ENCODE measurements around the gene ISCA2.
A peak's percentile ranks its signal among the peaks of the same experiment; 100 is the strongest.

- TF ChIP-seq MEIS1 (CRISPR knock-in tag; IDR thresholded peaks at IDR 0.05; ENCODE audit: borderline replicate concordance) (no peak), SP7 (tag by site-specific recombination; IDR thresholded peaks at IDR 0.05) (no peak), ZNF121 (tag by site-specific recombination; IDR thresholded peaks at IDR 0.05) (no peak), CTCF (tag by site-specific recombination; IDR thresholded peaks at IDR 0.05) (peak; percentile 61), ZNF792 (tag by site-specific recombination; IDR thresholded peaks at IDR 0.05) (no peak), ZNF214 (tag by site-specific recombination; IDR thresholded peaks at IDR 0.05; ENCODE audit: borderline replicate concordance) (no peak), MZF1 (tag by site-specific recombination; IDR thresholded peaks at IDR 0.05; ENCODE audit: borderline replicate concordance) (no peak), ZNF302 (tag by site-specific recombination; IDR thresholded peaks at IDR 0.05; ENCODE audit: low read depth) (no peak), ZBTB11 (tag by site-specific recombination; conservative IDR thresholded peaks at IDR 0.05; ENCODE audit: low read depth) (no peak), KLF16 (tag by site-specific recombination; IDR thresholded peaks at IDR 0.05) (no peak), SP2 (tag by site-specific recombination; IDR thresholded peaks at IDR 0.05) (no peak), ZNF274 (IDR thresholded peaks at IDR 0.05; ENCODE audit: low read length) (no peak), ZNF274 (tag by site-specific recombination; IDR thresholded peaks at IDR 0.05; ENCODE audit: borderline replicate concordance) (no peak)
Observed at GRCh38 chr14:74478996-74479635, 14.4 kb upstream of the ISCA2 start.
